Liver (tissue), 9 donors: ENCODE results near the gene TEX12. TPM values are rescaled to one million over a fixed set of nuclear protein-coding genes. Genes with fewer than 3 reads are reported as not detected.

Experiments used
- DNase-seq: peaks from one replicate; pipeline ENCODE4 v3.0.0-alpha.2; 2017; ENCODE audit warnings: low spot score
- H3K27ac ChIP-seq, 2 donors: one replicate each; pipeline ENCODE4 v1.7.0; 2013; ENCODE audit warnings: inconsistent platforms in 2 of 2, low read length in 2 of 2, control low read depth in 1 of 2, low read depth in 1 of 2, mild to moderate bottlenecking in 1 of 2
- H3K27me3 ChIP-seq, 4 donors: one replicate each; pipeline versions ENCODE4 v1.6.1 to v1.7.0; 2013; ENCODE audit warnings: low read length in 3 of 4, inconsistent platforms in 1 of 4, mild to moderate bottlenecking in 1 of 4, moderate library complexity in 1 of 4; ENCODE audit not compliant: control insufficient read depth in 4 of 4, insufficient read depth in 4 of 4
- H3K36me3 ChIP-seq, 4 donors: one replicate each; pipeline versions ENCODE4 v1.6.1 to v1.7.0; 2013; ENCODE audit warnings: low read length in 3 of 4, mild to moderate bottlenecking in 3 of 4, low read depth in 1 of 4, moderate library complexity in 1 of 4; ENCODE audit not compliant: control insufficient read depth in 4 of 4, insufficient read depth in 3 of 4
- H3K4me1 ChIP-seq, 4 donors: one replicate each; pipeline versions ENCODE4 v1.6.1 to v1.7.0; 2013; ENCODE audit warnings: low read length in 3 of 4, mild to moderate bottlenecking in 3 of 4, moderate library complexity in 1 of 4; ENCODE audit not compliant: control insufficient read depth in 4 of 4, insufficient read depth in 4 of 4
- H3K4me3 ChIP-seq, 3 donors: one replicate each; pipeline versions ENCODE4 v1.6.1 to v1.7.0; 2013; ENCODE audit warnings: low read length in 3 of 3, control low read depth in 1 of 3, low read depth in 1 of 3, mild to moderate bottlenecking in 1 of 3
- H3K9ac ChIP-seq, 2 donors: one replicate each; pipeline ENCODE4 v1.7.0; 2013; ENCODE audit warnings: low read length in 2 of 2, mild to moderate bottlenecking in 2 of 2, moderate library complexity in 2 of 2, control low read depth in 1 of 2, low read depth in 1 of 2
- H3K9me3 ChIP-seq, 4 donors: one replicate each; pipeline versions ENCODE4 v1.6.1 to v1.7.0; 2013; ENCODE audit warnings: low read length in 3 of 4; ENCODE audit not compliant: control insufficient read depth in 4 of 4
- EGR1 ChIP-seq, 2 donors: IDR thresholded peaks; 2 replicates each; pipeline ENCODE4 v1.6.1; 2016 to 2018; ENCODE audit warnings: antibody characterized with exemption in 2 of 2, low read depth in 2 of 2
- FOXA1 ChIP-seq: IDR thresholded peaks from 2 replicates; pipeline ENCODE4 v1.6.1; 2016; ENCODE audit warnings: antibody characterized with exemption
- FOXA2 ChIP-seq: IDR thresholded peaks from 2 replicates; pipeline ENCODE4 v1.6.1; 2016; ENCODE audit warnings: antibody characterized with exemption
- GABPA ChIP-seq, 2 donors: IDR thresholded peaks in 1 of 2; conservative IDR thresholded peaks in 1 of 2; 2 replicates each; pipeline ENCODE4 v1.6.1; 2016; ENCODE audit warnings: antibody characterized with exemption in 2 of 2, mild to moderate bottlenecking in 1 of 2, moderate library complexity in 1 of 2
- HNF4A ChIP-seq, 2 donors: conservative IDR thresholded peaks; 2 replicates each; pipeline ENCODE4 v1.6.1; 2016; ENCODE audit warnings: antibody characterized with exemption in 2 of 2, mild to moderate bottlenecking in 2 of 2
- HNF4G ChIP-seq: IDR thresholded peaks from 2 replicates; pipeline ENCODE4 v1.6.1; 2016; ENCODE audit warnings: antibody characterized with exemption
- JUND ChIP-seq, 2 donors: IDR thresholded peaks; 2 replicates each; pipeline ENCODE4 v1.6.1; 2016; ENCODE audit warnings: antibody characterized with exemption in 2 of 2
- NR2F2 ChIP-seq: IDR thresholded peaks from 2 replicates; pipeline ENCODE4 v1.6.1; 2016; ENCODE audit warnings: antibody characterized with exemption
- RAD21 ChIP-seq, 2 donors: IDR thresholded peaks; 2 replicates each; pipeline ENCODE4 v1.6.1; 2016; ENCODE audit warnings: antibody characterized with exemption in 2 of 2, mild to moderate bottlenecking in 2 of 2
- RXRA ChIP-seq, 2 donors: IDR thresholded peaks; 2 replicates each; pipeline ENCODE4 v1.6.1; 2017 to 2018; ENCODE audit warnings: antibody characterized with exemption in 2 of 2, mild to moderate bottlenecking in 1 of 2
- SP1 ChIP-seq: IDR thresholded peaks from 2 replicates; pipeline ENCODE4 v1.6.1; 2018; ENCODE audit warnings: antibody characterized with exemption, mild to moderate bottlenecking
- TAF1 ChIP-seq: conservative IDR thresholded peaks from 2 replicates; pipeline ENCODE4 v1.6.1; 2016; ENCODE audit warnings: antibody characterized with exemption, mild to moderate bottlenecking
- YY1 ChIP-seq: IDR thresholded peaks from 2 replicates; pipeline ENCODE4 v1.6.1; 2016; ENCODE audit warnings: antibody characterized with exemption, mild to moderate bottlenecking
- WGBS: extraction: QIAGEN DNeasy Blood & Tissue Kit; methylation state at CpG from one replicate; pipeline ENCODE4 v1.1.7; 2013; 5-methylcytosine and 5-hydroxymethylcytosine counted together
- polyA plus RNA-seq, 2 donors: library from polyadenylated mRNA; stranded (reverse) in 1 of 2; unstranded in 1 of 2; fragments of 200-250 nt in 1 of 2; fragments of >200 nt in 1 of 2; fragmentation: Nextera tagmentation in 1 of 2; extraction: Ambion mirVana in 1 of 2; gene quantifications; one replicate each; pipeline versions ENCODE4 v1.2.1 to v1.2.3, GENCODE V29; 2013 to 2015
- total RNA-seq, 2 donors: library from RNA; depleted of rRNA; stranded (reverse); fragments of >200 nt; gene quantifications; one replicate each; pipeline ENCODE4 v1.2.3, GENCODE V29; 2014
- TF ChIP-seq, protein P1 (sequence below): IDR thresholded peaks from 2 replicates; pipeline ENCODE4 v1.6.1; 2016; ENCODE audit warnings: antibody characterized with exemption
- TF ChIP-seq, protein P2 (sequence below): fragments of 150-350 bp; IDR thresholded peaks from 2 replicates; pipeline ENCODE4 v1.5.1; 2017; ENCODE audit warnings: improper control_type of control experiment, low read depth, low read length; ENCODE audit not compliant: missing input control
- TF ChIP-seq, protein P3 (sequence below): IDR thresholded peaks from 2 replicates; pipeline ENCODE4 v1.6.1; 2016; ENCODE audit warnings: antibody characterized with exemption, mild to moderate bottlenecking
- TF ChIP-seq, protein P4 (sequence below): IDR thresholded peaks from 2 replicates; pipeline ENCODE4 v1.6.1; 2016; ENCODE audit warnings: antibody characterized with exemption
- TF ChIP-seq, protein P5 (sequence below): IDR thresholded peaks from 2 replicates; pipeline ENCODE4 v1.6.1; 2016; ENCODE audit warnings: antibody characterized with exemption
- donor health status: healthy.
- donor health status: healthy.
- donor health status: healthy.
- donor health status: healthy.
- donor health status: healthy.

TEX12 gene
- total and polyA plus RNA-seq, 4 donors, result 0.07 to 0.42 (median 0.29) TPM; not detected in 1

DNA sequence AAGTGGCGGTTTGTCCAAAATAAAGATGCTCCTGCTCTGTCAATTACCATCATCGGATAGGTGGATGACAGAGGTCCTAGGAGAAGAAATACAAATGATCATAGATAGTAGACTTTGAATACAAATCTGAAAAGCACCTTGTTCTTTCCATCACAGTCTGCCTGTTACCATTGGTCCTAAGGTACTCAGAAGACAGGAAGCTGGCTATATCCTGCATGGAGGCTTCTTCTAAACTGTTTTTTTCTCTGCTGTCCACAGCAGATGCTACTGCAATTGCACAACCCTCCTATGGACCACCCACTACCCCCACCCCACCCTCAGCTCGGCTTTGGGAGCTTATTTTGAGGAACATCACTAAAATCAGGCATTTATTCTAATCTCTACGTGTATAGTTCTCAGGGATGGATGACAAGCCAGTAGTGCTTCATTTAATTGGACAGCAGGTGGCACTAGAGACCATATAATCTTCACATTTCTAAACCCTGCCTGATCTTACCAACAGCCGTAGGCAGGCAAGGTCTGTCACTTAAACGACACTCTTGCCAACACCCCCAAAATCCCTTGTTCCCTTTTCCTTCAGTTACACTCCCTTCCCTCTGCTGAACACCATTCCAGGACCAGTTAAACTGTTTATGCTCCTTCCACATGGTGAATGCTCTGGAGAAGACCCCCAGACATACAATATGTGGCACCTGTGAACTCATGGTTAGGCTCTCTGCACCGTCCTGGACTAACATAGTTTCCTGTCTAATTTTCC lies 52.5 kb downstream of the TEX12 start:
- H3K36me3 ChIP-seq, result peaks cover 0 to 10% (median 4%) of the 10 kb centered on the region in 4 donors
- peaks cover 18 to 81% (median 55%) of the 10 kb centered on the region in 4 donors for H3K4me1 ChIP-seq
- peak overlapping the region; percentile 85 to 88 for H3K27ac ChIP-seq
- peak overlapping the region; percentile 19 to 58 for H3K9ac ChIP-seq
- DNase-seq, result peak; percentile 34
- H3K4me3 ChIP-seq, result no peak overlapping the region
- H3K27me3 ChIP-seq, result no peaks in the 10 kb centered on the region
- TF ChIP-seq HNF4A (conservative IDR thresholded peaks at IDR 0.05), result peak in 1 of 2 donors; percentile 4
- no peak for TF ChIP-seq HNF4G
- TF ChIP-seq, protein P1, sequence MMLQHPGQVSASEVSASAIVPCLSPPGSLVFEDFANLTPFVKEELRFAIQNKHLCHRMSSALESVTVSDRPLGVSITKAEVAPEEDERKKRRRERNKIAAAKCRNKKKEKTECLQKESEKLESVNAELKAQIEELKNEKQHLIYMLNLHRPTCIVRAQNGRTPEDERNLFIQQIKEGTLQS, result no peak
- TF ChIP-seq GABPA (IDR thresholded peaks at IDR 0.05 in 1 of 2, conservative IDR thresholded peaks at IDR 0.05 in 1 of 2), result no peak
- TF ChIP-seq, protein P2, sequence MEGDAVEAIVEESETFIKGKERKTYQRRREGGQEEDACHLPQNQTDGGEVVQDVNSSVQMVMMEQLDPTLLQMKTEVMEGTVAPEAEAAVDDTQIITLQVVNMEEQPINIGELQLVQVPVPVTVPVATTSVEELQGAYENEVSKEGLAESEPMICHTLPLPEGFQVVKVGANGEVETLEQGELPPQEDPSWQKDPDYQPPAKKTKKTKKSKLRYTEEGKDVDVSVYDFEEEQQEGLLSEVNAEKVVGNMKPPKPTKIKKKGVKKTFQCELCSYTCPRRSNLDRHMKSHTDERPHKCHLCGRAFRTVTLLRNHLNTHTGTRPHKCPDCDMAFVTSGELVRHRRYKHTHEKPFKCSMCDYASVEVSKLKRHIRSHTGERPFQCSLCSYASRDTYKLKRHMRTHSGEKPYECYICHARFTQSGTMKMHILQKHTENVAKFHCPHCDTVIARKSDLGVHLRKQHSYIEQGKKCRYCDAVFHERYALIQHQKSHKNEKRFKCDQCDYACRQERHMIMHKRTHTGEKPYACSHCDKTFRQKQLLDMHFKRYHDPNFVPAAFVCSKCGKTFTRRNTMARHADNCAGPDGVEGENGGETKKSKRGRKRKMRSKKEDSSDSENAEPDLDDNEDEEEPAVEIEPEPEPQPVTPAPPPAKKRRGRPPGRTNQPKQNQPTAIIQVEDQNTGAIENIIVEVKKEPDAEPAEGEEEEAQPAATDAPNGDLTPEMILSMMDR, result peak; percentile 95
- peak in 1 of 2 donors; percentile 21 for TF ChIP-seq RXRA (IDR thresholded peaks at IDR 0.05)
- TF ChIP-seq RAD21 (IDR thresholded peaks at IDR 0.05), result peak; percentile 94
- no peak for TF ChIP-seq EGR1 (IDR thresholded peaks at IDR 0.05; ENCODE audit: low read depth in 2 of 2)
- no peaks in the 10 kb centered on the region for H3K9me3 ChIP-seq
- 33% methylated on average over 7 of the region's 7 CpGs for WGBS

DNA sequence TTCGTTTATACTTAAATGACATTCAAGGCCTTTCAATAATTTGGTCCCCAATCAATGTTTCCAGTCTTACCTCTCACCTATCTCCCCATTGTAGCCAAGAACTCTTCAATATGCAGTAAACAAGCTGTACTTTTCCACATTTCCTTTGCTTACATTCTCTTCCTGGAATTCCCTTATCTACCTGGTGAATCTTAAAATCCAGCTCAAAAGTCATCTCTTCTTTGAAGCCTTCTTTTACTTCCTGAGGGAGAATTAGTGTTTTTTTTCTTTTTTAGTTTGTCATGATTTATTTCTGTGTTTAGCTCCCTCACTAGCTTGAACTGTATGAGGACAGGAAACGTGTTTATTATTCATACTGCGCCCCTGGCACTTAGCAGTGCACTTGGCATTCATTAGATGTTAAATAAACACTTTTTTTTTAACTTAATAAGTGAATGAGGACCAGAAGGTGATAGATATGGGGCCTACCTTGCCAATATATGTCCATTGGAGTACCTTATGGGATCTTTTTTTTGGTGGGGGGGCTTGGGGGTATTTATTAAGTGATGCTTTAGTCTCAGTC lies 54.2 kb downstream of the TEX12 start:
- Histone ChIP-seq H3K27me3 (no peaks in the 10 kb centered on the region), H3K27ac (peak overlapping the region; percentile 85 to 88), H3K9ac (no peak overlapping the region), H3K36me3 (peaks cover 0 to 10% (median 4%) of the 10 kb centered on the region in 4 donors), H3K4me1 (peaks cover 16 to 66% (median 44%) of the 10 kb centered on the region in 4 donors), H3K9me3 (no peaks in the 10 kb centered on the region), H3K4me3 (no peak overlapping the region)
- WGBS, result 30% methylated on average over 3 of the region's 3 CpGs
- no peak for DNase-seq
- TF ChIP-seq NR2F2 (no peak), YY1 (no peak), SP1 (peak; percentile 12), JUND (IDR thresholded peaks at IDR 0.05) (peak in 1 of 2 donors; percentile 17), GABPA (IDR thresholded peaks at IDR 0.05 in 1 of 2, conservative IDR thresholded peaks at IDR 0.05 in 1 of 2) (no peak), HNF4G (no peak), TAF1 (no peak), FOXA2 (peak; percentile 15), RAD21 (IDR thresholded peaks at IDR 0.05) (no peak), EGR1 (IDR thresholded peaks at IDR 0.05; ENCODE audit: low read depth in 2 of 2) (no peak), HNF4A (conservative IDR thresholded peaks at IDR 0.05) (no peak), FOXA1 (no peak), RXRA (IDR thresholded peaks at IDR 0.05) (peak in 1 of 2 donors; percentile 33)
- TF ChIP-seq, protein P3, sequence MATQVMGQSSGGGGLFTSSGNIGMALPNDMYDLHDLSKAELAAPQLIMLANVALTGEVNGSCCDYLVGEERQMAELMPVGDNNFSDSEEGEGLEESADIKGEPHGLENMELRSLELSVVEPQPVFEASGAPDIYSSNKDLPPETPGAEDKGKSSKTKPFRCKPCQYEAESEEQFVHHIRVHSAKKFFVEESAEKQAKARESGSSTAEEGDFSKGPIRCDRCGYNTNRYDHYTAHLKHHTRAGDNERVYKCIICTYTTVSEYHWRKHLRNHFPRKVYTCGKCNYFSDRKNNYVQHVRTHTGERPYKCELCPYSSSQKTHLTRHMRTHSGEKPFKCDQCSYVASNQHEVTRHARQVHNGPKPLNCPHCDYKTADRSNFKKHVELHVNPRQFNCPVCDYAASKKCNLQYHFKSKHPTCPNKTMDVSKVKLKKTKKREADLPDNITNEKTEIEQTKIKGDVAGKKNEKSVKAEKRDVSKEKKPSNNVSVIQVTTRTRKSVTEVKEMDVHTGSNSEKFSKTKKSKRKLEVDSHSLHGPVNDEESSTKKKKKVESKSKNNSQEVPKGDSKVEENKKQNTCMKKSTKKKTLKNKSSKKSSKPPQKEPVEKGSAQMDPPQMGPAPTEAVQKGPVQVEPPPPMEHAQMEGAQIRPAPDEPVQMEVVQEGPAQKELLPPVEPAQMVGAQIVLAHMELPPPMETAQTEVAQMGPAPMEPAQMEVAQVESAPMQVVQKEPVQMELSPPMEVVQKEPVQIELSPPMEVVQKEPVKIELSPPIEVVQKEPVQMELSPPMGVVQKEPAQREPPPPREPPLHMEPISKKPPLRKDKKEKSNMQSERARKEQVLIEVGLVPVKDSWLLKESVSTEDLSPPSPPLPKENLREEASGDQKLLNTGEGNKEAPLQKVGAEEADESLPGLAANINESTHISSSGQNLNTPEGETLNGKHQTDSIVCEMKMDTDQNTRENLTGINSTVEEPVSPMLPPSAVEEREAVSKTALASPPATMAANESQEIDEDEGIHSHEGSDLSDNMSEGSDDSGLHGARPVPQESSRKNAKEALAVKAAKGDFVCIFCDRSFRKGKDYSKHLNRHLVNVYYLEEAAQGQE, result no peak
- TF ChIP-seq, protein P2, result no peak
- TF ChIP-seq, protein P1, result no peak
- TF ChIP-seq, protein P4, sequence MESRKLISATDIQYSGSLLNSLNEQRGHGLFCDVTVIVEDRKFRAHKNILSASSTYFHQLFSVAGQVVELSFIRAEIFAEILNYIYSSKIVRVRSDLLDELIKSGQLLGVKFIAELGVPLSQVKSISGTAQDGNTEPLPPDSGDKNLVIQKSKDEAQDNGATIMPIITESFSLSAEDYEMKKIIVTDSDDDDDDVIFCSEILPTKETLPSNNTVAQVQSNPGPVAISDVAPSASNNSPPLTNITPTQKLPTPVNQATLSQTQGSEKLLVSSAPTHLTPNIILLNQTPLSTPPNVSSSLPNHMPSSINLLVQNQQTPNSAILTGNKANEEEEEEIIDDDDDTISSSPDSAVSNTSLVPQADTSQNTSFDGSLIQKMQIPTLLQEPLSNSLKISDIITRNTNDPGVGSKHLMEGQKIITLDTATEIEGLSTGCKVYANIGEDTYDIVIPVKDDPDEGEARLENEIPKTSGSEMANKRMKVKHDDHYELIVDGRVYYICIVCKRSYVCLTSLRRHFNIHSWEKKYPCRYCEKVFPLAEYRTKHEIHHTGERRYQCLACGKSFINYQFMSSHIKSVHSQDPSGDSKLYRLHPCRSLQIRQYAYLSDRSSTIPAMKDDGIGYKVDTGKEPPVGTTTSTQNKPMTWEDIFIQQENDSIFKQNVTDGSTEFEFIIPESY, result no peak
- TF ChIP-seq, protein P5, sequence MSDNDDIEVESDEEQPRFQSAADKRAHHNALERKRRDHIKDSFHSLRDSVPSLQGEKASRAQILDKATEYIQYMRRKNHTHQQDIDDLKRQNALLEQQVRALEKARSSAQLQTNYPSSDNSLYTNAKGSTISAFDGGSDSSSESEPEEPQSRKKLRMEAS, result no peak
